G401.6 (cell line): ENCODE measurements around the gene NBPF9.
"Not testable (repeated sequence)": the region's sequence is repeated elsewhere in the genome, so short reads cannot be mapped to it uniquely, and the experiment has no call there.

Source experiments
- FAIRE-seq: peaks from 2 replicates; lab custom pipeline; 2012; peaks lifted over from hg19 to GRCh38; lab: Jason Lieb, UNC

Gene NBPF9

GRCh38 chr1:149012599-149012998 is 90.8 kb downstream of the NBPF9 start:
- not testable (repeated sequence) for FAIRE-seq

GRCh38 chr1:149009761-149010160 is 93.6 kb downstream of the NBPF9 start:
- FAIRE-seq, result not testable (repeated sequence)

- not testable (repeated sequence) for FAIRE-seq
Measured at GRCh38 chr1:149008769-149009168, 94.6 kb downstream of the NBPF9 start.

- not testable (repeated sequence) for FAIRE-seq
Measured at GRCh38 chr1:149008326-149008725, 95.0 kb downstream of the NBPF9 start.
